AG09319 (cell line): ENCODE data around the gene ARMH1.

Experiments
- DNase-seq: peaks from one replicate; pipeline ENCODE4 v3.0.0-alpha.2; 2010; ENCODE audit warnings: low read depth; ENCODE audit errors: extremely low read depth
- CTCF ChIP-seq: IDR thresholded peaks from 2 replicates; pipeline ENCODE4 v1.5.1; 2011; ENCODE audit warnings: low read depth, mild to moderate bottlenecking, inconsistent platforms, low read length, moderate library complexity

Gene ARMH1

GRCh38 chr1:44689447-44689765 is 14.9 kb downstream of the ARMH1 start:
- no peak for TF ChIP-seq CTCF
- no peak for DNase-seq

GRCh38 chr1:44693159-44693558 is 18.6 kb downstream of the ARMH1 start:
- no peak for TF ChIP-seq CTCF

DNA sequence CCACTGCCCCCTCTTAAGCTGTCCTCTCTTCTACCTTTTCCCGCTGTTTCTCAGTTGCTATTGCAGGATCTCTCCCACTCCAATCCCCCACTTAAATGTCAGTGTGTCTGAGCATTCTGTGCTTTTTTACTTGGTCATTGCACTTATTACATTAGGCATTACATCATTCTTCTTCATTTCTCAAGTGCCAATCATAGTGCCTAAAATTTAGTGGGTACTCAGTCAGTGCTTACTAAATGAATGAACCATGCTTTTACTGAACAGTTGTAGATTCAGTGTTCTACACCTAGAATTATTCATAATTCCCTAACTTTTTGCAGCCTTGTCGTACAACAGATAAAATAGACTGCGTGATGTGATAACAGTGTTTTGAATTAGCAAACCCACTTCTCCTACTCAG is 19.4 kb downstream of the ARMH1 start:
- no peak for DNase-seq
- TF ChIP-seq CTCF = no peak

More at GRCh38 chr1:44693159-44693558, 18.6 kb downstream of the ARMH1 start:
- no peak for DNase-seq

DNA sequence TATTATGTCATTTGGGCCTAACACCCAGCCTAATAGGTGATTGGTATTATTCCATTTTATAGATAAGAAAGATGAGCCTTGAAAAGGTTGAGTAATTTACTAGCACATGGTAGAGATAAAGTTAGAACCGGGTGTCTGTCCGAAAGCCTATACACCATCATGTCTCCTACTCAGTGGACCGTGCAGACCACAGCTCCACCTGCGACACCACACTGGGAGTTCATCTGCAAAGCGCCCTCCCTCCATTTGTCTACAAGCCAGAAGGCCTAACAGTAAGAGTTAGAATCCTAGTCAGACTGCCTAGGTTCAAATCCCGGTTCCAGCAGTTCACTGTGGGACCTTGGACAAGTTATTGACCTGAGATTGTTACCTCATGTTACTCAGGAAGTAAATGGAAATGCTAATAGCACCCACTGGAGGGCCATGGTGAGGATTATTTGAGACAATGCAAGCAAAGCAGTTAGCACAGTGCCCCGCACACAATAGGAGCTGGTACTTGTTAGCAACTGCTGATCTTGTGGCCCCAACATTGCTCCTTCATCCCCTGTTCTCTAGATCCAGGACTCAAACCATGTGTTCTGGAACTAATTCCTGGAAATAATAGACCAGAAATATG is 20.5 kb downstream of the ARMH1 start:
- no peak for DNase-seq

GRCh38 chr1:44695671-44696070 is 21.2 kb downstream of the ARMH1 start:
- no peak for DNase-seq
- TF ChIP-seq CTCF = no peak

More for the DNA sequence above, 20.5 kb downstream of the ARMH1 start:
- no peak for TF ChIP-seq CTCF

DNA sequence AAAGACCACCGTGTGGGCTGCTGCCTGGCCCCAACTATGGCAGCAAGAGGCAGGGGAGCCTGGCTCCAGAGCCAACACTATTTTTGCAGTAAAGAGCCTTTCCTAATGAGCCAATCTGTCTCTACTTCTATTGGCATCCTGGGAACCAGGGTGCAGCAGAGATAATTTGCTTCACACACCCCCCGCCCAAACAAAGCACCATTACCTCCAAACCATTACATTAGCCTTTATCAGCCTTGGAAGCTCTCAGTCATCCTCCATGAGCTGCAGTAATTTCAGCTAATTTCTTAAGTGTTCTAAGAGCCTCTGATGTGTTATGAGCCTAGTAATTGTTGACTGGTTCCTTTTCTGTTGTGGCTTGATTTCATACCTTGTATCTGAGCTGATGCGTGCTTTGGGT is 21.6 kb downstream of the ARMH1 start:
- no peak for TF ChIP-seq CTCF
- no peak for DNase-seq

GRCh38 chr1:44696789-44697345 is 22.4 kb downstream of the ARMH1 start:
- TF ChIP-seq CTCF = no peak
- no peak for DNase-seq
